ENCODE data around the gene PPAN.

Gene PPAN

GRCh38 chr19:10076535-10076934 is 29.6 kb upstream of the PPAN start:
- no peak for ATAC-seq
- TF ChIP-seq ARNTL (CRISPR knock-in tag; IDR thresholded peaks at IDR 0.05; ENCODE audit: borderline replicate concordance, low read depth): no peak
- TF ChIP-seq ZNF565 (CRISPR knock-in tag; conservative IDR thresholded peaks at IDR 0.05; ENCODE audit: low read depth): no peak

- no peak for TF ChIP-seq GLIS3 (CRISPR knock-in tag; IDR thresholded peaks at IDR 0.05)
- no peak for TF ChIP-seq POU6F1 (CRISPR knock-in tag; IDR thresholded peaks at IDR 0.05; ENCODE audit: borderline replicate concordance, low read depth)
- TF ChIP-seq TCF4 (CRISPR knock-in tag; IDR thresholded peaks at IDR 0.05; ENCODE audit: borderline replicate concordance): no peak
- no peak for TF ChIP-seq ESRRG (CRISPR knock-in tag; IDR thresholded peaks at IDR 0.05)
- no peak for TF ChIP-seq OSR1 (CRISPR knock-in tag; IDR thresholded peaks at IDR 0.05)
- no peak for TF ChIP-seq ZC3H10 (CRISPR knock-in tag; IDR thresholded peaks at IDR 0.05)
- no peak for TF ChIP-seq CSRNP3 (CRISPR knock-in tag; IDR thresholded peaks at IDR 0.05)
- TF ChIP-seq ARNTL (CRISPR knock-in tag; IDR thresholded peaks at IDR 0.05; ENCODE audit: borderline replicate concordance, low read depth): no peak
- no peak for TF ChIP-seq ZFP30 (CRISPR knock-in tag; IDR thresholded peaks at IDR 0.05)
Measured at GRCh38 chr19:10078329-10078728, 27.8 kb upstream of the PPAN start.

GRCh38 chr19:10079031-10079453 is 27.1 kb upstream of the PPAN start:
- no peak for ATAC-seq
- TF ChIP-seq CSDC2 (CRISPR knock-in tag; IDR thresholded peaks at IDR 0.05): no peak
- TF ChIP-seq ESRRG (CRISPR knock-in tag; IDR thresholded peaks at IDR 0.05): no peak
- no peak for TF ChIP-seq PPARA (CRISPR knock-in tag; IDR thresholded peaks at IDR 0.05; ENCODE audit: borderline replicate concordance)
- TF ChIP-seq ZC3H10 (CRISPR knock-in tag; IDR thresholded peaks at IDR 0.05): no peak
- TF ChIP-seq CSRNP3 (CRISPR knock-in tag; IDR thresholded peaks at IDR 0.05): no peak
- TF ChIP-seq OSR1 (CRISPR knock-in tag; IDR thresholded peaks at IDR 0.05): no peak
- TF ChIP-seq BACH2 (CRISPR knock-in tag; IDR thresholded peaks at IDR 0.05; ENCODE audit: borderline replicate concordance): no peak
- TF ChIP-seq ISL1 (CRISPR knock-in tag; IDR thresholded peaks at IDR 0.05): no peak
- TF ChIP-seq CREB5 (CRISPR knock-in tag; IDR thresholded peaks at IDR 0.05; ENCODE audit: low read depth): no peak
- no peak for TF ChIP-seq TSHZ2 (CRISPR knock-in tag; IDR thresholded peaks at IDR 0.05)
- TF ChIP-seq ZNF70 (CRISPR knock-in tag; IDR thresholded peaks at IDR 0.05): no peak
- TF ChIP-seq POU6F1 (CRISPR knock-in tag; IDR thresholded peaks at IDR 0.05; ENCODE audit: borderline replicate concordance, low read depth): no peak
- no peak for TF ChIP-seq ARNTL (CRISPR knock-in tag; IDR thresholded peaks at IDR 0.05; ENCODE audit: borderline replicate concordance, low read depth)
- TF ChIP-seq TOX (CRISPR knock-in tag; IDR thresholded peaks at IDR 0.05; ENCODE audit: borderline replicate concordance): no peak
- TF ChIP-seq ZNF565 (CRISPR knock-in tag; conservative IDR thresholded peaks at IDR 0.05; ENCODE audit: low read depth): no peak
- no peak for TF ChIP-seq GLIS3 (CRISPR knock-in tag; IDR thresholded peaks at IDR 0.05)
- no peak for TF ChIP-seq SNAI2 (CRISPR knock-in tag; IDR thresholded peaks at IDR 0.05)
- no peak for TF ChIP-seq ZFP3 (CRISPR knock-in tag; IDR thresholded peaks at IDR 0.05)

More at GRCh38 chr19:10078329-10078728, 27.8 kb upstream of the PPAN start:
- no peak for ATAC-seq
